ENCODE measurements around the gene PIK3C2G.

DNA sequence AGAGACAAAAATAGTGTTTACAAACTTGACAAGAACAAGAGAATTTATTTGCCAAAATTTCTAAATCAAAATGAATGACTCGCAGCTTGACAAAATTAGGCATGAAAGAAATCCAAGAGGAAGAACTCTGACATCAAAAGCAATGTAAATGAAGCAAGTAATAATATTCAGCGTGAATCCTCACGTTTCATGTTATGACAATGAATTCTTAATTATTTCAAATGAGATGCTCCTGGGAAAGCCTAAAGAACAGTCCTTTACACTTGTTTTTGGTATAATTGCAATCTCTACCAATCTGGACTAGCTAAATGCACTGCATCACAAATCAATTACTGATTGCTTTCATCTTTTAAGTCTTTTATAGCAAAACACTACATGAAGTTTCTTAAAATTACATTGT, 29.1 kb downstream of the PIK3C2G start:
- TF ChIP-seq, protein P1, sequence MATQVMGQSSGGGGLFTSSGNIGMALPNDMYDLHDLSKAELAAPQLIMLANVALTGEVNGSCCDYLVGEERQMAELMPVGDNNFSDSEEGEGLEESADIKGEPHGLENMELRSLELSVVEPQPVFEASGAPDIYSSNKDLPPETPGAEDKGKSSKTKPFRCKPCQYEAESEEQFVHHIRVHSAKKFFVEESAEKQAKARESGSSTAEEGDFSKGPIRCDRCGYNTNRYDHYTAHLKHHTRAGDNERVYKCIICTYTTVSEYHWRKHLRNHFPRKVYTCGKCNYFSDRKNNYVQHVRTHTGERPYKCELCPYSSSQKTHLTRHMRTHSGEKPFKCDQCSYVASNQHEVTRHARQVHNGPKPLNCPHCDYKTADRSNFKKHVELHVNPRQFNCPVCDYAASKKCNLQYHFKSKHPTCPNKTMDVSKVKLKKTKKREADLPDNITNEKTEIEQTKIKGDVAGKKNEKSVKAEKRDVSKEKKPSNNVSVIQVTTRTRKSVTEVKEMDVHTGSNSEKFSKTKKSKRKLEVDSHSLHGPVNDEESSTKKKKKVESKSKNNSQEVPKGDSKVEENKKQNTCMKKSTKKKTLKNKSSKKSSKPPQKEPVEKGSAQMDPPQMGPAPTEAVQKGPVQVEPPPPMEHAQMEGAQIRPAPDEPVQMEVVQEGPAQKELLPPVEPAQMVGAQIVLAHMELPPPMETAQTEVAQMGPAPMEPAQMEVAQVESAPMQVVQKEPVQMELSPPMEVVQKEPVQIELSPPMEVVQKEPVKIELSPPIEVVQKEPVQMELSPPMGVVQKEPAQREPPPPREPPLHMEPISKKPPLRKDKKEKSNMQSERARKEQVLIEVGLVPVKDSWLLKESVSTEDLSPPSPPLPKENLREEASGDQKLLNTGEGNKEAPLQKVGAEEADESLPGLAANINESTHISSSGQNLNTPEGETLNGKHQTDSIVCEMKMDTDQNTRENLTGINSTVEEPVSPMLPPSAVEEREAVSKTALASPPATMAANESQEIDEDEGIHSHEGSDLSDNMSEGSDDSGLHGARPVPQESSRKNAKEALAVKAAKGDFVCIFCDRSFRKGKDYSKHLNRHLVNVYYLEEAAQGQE (IDR thresholded peaks at IDR 0.05; ENCODE audit: insufficient read depth in 1 of 2, low read depth in 2 of 2, low read length in 2 of 2), result no peak
- TF ChIP-seq TAF1 (IDR thresholded peaks at IDR 0.05; ENCODE audit: borderline replicate concordance, insufficient read depth, low read length) (no peak), FOXP2 (optimal IDR thresholded peaks at IDR 0.05; ENCODE audit: borderline replicate concordance, extremely low read depth, extremely low read length, insufficient read depth) (no peak)

Data from PFSK-1 (cell line).